GM19463 (cell line): Measurements from ENCODE around the gene MKKS.
"Not testable (repeated sequence)": the region's sequence is repeated elsewhere in the genome, so short reads cannot be mapped to it uniquely, and the experiment has no call there.

Experiments
- ATAC-seq: cut with Tn5 transposase; IDR thresholded peaks from one replicate; pipeline ENCODE4 v1.9.1; 2021; ENCODE audit warnings: mild to moderate bottlenecking, moderate library complexity; ENCODE audit not compliant: unreplicated experiment

The MKKS gene

DNA sequence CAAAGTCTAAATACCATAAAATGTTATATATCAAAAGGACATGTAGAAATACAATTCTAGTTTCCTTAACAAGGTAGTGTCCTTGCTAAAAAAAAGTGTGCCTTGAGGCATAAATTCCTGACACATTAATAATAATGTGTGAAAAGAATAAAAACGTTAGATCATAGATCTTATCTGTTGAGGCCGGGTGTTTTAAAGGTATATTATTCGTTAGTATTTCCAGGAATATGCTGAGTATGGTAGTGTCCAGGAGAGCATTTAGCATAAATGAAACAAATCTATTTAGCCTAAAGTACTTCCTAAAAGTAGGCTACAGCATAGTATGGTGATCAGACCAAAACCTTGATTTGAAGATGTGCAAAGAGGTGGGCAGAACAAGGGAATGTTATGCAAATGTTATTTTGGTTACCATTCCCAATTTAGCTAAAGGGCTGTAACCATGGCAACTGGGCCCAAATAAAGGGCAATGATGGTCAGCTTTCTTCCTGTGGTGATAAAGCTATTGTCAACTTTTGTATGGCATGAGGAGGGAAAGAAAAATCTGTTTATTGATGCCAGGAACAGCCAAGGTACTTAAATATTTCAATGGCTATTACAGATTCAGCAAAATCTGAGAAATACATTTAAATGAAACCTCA lies 18.9 kb downstream of the MKKS start:
- no peak for ATAC-seq

DNA sequence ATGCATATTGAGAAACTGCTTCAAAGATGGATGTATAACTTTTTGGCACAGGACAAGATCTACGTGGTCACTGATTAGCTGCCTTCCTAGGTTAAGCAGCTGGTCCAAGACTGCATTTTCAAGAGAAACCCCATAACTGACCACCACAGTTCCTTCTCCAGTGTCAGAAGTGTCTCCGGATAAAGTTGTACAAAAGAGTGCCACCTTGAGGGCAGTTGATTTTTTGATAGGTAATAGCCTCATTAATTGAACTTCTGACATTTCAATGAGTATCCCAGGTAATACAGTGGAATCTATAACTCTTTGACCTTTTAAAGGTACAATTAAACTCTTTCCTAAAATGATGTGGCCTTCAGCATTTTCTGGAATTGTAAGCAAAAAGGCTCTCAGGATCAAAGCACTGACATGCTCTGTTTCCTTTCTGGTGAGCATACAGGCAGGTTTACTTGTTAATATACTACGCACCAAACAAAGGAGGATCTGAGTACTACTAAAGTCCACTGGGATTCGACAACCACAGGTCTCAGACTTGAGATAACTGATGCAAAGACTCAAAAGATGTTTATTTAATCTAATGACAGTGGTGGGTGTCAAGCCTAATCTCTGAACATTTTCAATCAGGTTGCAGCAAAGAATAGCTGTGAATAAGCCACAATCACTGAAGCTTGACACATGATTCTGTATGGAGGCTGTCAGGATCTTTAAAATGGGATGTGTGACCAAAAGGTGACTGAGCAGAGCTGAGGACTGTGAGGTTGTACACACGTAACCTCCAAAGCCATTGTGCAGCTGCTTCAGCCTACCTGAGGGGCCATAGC lies 21.2 kb downstream of the MKKS start:
- no peak for ATAC-seq

DNA sequence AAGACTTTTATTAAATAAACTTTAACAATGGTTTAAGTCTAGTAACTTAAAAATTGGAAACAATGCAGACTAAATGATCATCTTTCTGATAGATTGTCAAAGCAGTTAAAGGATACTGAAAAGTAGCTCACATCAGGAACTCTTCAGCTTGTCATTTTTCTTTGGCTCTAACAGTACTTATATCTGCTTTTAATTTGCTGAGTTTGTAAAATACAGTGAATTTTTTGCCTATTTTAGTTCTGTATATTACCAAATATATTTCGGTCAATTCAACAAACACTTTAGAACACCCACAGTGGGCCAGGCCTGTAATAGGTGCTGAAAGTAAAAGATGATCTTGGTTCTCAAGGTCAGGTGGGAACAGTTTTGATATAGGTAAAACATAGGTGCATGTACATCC lies 22.3 kb downstream of the MKKS start:
- no peak for ATAC-seq

DNA sequence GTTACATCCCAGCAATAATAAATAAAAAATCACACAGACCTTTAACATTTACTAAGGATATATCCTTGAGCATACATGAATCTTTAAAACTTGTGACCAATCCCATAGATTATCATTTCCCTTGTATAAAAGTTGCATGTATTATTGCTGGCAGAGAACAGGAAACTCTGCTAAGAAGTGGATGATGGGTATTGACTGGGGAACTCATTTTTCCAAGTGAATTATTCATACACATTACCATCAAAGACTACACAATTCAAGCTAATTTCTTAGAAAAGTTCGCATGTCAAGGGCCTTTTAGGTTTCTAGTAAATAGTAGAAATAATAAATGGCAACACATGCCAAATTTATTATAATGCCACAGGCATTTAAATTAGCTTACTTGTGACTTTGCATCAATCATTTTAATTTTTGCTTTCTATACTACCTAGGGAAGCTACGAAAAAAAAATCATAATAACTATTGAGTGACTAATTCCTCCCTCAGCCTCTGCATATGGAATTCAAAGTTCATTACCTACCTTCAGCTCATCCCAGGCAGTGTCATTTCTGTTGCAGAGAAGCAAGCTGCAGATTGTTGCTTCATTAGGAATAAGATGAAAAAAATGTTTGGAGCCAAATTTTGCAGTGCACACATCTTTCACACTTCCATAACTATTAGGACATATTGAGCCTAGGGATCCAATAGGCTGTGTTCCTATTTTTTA lies 25.8 kb downstream of the MKKS start:
- ATAC-seq, result no peak

DNA sequence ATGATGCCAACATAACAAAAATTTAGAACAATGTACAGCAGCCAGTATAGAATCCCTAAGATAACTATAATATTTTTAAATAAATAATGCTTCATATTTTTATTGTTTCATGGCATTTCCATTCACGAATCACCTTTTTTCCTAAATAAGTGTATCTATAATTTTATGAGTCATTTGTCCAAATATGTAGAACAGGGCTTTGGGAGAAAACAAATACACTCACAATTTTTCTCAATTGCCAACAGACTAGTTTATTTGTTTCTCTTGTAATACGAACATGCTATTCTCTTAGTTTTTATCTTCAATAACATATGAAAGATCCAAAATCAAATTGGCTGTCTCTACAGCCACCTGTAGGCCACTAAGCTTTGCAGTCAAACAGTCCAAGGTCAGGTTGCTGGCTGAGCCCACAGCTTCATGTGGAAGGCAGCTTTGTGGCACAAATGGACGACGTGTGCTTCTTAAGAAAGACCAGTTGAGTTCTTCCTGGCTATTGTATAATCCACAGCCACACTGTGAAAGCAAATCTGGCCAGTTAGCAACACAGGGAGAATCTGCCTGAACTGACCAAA lies 29.0 kb downstream of the MKKS start:
- no peak for ATAC-seq

DNA sequence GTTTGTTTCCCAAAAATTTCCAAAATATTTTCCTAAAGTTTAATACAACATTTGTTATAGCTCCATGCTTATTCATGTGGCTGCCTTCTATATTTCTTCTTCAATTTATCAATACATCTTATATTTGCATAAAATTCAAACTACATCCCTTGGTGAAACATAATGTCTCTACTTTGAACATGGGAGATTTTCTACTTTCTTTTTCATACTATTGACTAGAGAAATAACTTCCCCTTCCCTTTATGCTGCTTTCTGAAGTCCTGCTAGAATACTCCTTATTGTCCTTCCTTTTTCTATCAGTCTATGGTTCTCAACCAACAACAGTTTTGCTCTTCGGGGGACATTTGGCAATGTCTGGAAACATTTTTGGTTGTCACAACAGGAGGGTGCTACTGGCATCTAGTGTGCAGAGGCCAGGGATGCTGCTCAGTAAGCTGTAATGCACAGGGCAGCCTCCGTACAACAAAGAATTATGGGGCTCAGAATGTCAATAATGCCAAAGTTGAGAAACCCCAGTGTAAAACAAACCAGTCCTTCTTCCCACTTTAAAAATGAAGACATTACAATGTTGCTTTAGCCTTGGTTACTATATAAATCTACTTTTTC lies 29.9 kb downstream of the MKKS start:
- no peak for ATAC-seq

DNA sequence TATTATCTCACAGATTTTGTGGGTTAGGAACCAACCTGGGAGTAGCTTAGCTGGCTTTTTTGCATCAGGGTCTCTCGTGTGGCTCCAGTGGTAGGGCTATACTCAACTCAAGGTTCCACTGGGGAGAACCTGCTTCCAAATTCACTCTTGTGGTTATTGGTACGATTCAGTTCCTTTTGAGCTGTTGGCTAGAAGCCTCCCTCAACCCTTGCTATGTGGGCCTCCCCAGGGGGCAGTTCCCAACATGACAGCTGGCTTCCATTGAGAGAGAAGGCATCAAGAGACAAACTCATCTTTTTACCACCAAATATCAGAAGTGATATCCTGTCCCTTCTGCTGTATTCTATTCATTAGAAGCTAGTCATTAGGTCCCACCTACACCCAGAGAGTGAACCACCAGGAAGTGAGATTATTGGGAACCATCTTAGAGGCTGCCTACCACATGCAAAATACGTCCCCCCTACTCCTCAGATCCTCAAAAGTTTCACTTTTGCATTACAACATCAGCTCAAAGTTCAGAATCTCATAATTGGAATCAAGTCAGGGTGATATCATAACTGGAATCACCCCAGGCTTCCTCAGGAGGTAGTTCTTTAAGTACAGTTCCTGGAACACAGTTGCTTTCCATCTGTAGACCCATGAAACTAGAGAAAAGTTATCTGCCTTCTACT lies 30.9 kb downstream of the MKKS start:
- no peak for ATAC-seq

DNA sequence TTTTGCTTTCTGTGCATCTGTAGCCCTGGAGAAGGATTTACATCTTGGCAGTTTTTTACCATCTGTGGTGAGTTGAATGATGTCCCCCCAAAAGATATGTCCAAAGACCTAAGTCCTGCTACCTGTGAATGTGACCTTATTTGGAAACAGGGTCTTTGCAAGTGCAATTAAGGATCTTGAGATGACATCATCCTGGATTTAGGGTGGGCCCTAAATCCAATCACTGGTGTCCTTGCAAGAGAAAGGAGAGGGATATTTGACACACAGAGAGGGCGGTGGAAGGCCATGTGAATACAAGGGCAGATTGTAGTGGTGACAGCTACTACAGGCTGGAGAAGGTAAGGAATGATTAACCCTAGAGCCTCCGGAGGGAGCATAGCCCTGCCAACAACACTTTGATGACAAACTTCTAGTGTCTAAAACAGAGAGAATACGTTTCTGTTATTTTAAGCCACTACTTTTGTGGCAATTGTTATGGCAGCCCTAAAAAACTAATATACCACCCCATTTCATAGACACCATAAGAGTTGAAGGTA lies 35.1 kb downstream of the MKKS start:
- no peak for ATAC-seq

DNA sequence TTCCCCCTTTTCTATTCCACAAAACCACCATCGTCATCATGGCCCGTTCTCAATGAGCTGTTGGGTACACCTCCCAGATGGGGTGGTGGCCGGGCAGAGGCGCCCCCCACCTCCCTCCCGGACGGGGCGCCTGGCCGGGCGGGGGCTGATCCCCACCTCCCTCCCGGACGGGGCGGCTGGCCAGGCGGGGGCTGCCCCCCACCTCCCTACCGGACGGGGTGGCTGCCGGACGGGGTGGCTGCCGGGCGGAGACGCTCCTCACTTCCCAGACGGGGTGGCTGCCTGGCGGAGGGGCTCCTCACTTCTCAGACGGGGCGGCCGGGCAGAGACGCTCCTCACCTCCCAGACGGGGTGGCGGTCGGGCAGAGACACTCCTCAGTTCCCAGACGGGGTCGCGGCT lies 39.3 kb downstream of the MKKS start:
- not testable (repeated sequence) for ATAC-seq

DNA sequence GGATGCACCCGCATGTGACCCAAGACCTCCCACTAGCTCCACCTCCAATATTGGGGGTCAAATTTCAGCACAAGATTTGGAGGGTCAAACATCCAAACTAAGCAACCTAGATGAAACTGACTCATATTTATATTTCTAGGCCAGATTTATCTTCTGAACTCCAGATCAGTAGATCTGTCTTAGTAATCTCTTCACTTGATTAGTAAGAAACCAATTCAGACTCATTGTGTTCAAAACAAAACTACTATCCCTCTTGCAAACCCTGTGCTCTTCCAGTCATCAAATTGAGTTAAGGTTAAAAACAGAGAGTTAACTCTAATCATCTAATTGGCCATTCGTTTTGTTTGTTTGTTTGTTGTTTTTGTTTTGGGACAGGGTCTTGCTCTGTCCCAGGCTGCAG lies 43.3 kb downstream of the MKKS start:
- no peak for ATAC-seq

DNA sequence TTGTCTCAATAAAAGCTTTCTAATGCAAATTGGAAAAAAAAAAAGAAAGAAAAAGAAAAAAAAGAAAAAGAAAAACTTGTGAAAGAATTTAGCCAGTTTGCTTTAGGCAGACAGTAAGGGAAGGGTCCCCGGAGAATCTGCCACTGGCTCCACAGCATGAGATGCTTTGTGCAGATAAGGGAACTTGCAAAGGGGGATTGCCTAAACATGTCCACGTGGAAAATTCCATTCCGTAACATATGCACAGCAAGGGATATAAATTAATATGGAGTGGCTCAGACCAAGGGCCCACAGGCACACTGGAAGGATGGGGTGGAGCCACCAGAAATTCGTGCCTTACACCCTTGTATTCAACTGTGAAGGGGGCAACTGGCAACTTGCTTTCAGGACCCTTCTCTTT lies 45.4 kb downstream of the MKKS start:
- ATAC-seq, result no peak

DNA sequence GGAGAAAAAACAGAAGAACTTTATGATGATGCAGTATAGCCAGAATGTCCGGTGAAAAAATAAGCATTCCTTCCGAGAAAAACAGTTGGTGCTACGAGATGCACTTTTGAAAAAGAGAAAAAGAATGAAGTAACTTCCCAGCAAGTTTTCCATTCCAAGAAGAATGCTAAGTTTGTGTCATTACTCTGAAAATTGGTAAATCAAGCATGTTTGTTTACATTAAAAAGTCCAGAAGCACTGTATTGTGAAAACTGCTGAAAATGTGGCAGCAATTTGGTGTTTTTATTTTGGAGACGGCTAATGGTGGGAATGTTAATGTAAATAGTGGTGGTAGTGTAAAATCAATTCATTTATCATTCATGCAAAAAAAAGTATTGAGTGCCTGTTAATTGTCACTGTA lies 46.3 kb downstream of the MKKS start:
- ATAC-seq, result no peak

DNA sequence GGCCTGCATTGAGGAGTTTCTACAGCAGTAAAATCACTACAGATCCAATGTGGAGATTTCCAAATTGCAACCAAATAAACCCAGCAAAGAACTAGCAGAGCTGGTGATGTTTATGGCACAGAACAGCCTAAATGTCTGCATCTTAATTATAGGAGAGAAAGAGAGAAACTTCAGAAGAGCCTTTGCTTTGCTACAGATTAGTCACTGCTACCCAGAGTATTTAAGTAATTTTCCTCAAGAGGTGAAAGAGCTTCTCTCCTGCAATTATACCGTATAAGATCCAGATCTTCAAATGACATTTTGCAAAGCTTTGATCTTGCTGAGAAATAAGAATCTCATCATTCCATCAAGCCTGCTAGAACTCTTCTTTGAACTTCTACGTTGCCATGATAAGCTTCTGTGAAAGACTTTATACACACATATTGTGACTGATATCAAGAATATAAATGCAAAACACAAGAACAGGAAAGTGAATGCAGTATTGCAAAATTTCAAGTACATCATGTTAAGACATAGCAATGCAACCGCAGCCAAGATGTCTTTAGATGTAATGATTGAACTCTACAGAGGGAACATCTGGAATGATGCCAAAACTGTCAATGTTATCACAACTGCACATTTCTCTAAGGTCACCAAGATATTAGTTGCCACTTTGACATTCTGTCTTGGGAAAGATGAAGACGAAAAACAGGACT lies 48.0 kb downstream of the MKKS start:
- no peak for ATAC-seq

DNA sequence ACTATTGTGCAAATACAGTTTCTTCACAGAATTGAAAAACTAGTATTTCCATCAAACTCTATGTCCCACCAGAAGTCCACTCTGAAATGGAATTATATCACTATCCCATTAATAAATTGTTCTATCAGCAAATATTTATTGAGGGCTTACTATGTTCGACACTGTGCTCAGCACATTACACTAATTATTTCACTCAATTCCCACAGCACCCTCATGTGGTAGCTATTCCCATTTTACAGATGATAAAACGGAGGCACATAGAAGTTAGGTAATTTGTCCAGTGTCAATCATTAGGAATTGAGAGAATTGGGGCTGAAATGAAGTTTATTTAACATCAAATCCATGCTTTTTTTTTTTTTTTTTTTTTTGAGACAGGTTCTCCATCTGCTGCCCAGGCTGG lies 52.5 kb downstream of the MKKS start:
- ATAC-seq, result no peak

DNA sequence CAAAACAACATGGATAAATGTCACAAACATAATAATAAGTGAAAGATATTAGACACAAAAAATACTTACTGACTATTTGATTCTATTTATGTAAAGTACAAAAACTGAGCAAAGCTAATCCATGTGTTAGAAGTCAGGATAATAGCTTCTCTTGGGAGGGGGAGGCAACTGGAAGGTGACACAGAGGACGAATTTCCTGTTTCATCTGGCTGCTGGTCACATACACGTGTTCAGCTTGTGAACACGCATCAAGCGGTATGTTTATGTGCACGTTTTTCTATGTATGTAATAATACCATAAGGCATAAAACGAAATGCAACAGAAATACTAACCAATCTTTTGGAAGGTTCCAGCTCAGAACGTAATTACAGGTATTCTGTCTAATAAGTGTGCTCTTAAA lies 54.3 kb downstream of the MKKS start:
- ATAC-seq, result no peak

DNA sequence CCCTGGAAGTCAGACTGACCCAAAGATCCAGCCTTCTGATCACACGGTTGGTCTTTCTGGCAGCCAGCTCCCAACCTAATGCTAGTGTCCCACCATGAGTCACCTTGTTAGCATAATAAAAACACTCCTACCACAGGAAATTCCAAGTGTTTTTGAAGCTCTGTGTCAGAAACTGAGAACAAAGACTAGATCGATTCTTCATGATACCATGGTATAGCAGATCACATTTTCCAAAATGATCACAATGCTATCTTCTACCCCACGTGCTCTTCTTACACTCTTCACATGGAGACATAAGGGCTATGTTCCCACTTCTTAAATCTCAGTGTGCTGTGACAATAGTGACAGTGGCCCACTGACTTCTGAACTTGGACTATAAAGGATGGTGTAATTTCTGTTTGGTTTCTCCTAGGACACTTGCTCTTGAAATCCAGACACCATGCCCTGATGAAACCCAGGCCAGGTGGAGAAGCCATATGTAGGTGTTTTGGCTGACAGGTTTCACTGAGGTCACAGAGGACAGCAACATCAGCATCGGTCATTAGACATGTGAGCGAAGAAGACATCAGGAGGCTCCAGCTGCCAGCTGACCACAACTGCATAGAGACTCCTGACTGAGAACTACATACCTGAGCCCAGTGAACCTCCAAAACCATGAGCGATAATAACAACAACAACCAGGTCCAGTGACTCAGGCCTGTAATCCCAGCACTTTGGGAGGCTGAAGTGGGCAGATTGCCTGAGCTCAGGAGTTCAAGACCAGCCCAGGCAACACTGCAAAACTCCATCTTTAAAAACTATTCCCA lies 57.5 kb downstream of the MKKS start:
- ATAC-seq, result no peak

DNA sequence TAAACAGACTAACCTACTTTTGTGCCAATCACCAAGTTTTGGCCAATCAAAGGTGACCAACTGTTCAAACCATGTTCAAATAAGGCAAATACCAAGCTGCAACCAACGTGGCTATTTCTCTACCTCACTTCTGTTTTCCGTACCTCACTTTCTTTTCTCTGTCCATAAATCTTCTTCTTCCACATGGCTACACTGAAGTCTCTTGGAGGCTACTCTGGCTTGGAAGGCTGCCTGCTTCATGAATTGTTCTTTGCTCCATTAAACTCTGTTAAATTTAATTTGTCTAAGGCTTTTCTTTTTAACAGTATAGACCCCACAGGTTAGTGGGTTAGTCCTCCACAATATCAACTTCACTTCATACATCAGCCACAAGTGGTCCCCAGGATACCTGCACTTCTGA lies 58.8 kb downstream of the MKKS start:
- ATAC-seq, result no peak

DNA sequence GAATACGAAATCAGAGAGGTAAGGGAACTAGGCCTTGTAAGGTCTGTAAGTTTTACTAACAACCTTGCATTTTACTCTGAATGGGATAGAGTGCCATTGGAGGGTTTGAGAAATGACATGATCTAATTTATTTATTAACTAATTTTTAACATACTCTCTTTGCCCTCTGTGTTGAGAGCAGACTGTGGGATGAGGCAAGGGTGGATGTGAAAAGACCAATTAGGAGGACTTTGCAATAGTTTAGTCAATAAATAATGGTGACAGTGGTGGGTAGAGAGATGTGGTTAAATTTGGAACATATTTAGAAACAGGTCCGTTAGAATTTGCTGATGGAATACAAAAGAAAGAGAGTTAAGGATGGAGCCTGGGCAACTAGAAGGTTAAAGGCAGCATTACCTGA lies 60.0 kb downstream of the MKKS start:
- ATAC-seq, result no peak

DNA sequence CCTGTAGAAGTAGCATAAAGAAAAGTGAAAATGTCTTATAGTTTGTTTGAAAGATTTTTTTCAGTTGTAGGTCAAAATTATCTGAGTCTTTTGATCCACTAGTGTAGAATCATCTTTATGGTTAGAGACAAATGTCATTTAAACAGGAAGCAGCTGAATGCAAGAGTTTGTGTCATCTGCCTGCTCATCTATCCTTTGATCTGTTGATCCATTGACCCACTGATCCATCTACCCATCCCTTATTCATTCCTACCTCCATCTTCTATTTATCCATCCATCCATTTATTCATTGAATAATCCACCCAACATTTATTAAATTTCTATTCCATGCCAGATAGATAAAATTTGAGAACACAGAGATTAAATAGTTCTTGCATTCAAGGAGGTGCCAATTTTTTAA lies 62.6 kb downstream of the MKKS start:
- ATAC-seq, result no peak
